Natural killer cell (primary cell): Measurements from ENCODE around the gene NLN. TPM values are rescaled to one million over a fixed set of nuclear protein-coding genes. Genes with fewer than 3 reads are reported as not detected.

Experiments used
- ATAC-seq, 3 donors: fragments of 150-1000 bp in 2 of 3; fragments of 200-7000 bp in 1 of 3; cut with Tn5 transposase; 1 replicate in 1 of 3; 2 replicates in 2 of 3; pipeline ENCODE4 v1.10.0; 2021; ENCODE audit warnings: mild to moderate bottlenecking in 2 of 3, moderate library complexity in 2 of 3
- DNase-seq, 2 donors: peaks; one replicate each; pipeline versions ENCODE4 v3.0.0 to v3.0.0-alpha.2; 2013 to 2021; ENCODE audit warnings: mixed read lengths in 1 of 2
- H3K27ac ChIP-seq: one replicate; pipeline ENCODE4 v1.5.1; 2013; ENCODE audit warnings: mild to moderate bottlenecking, low read length
- H3K27me3 ChIP-seq: one replicate; pipeline ENCODE4 v1.6.1; 2013; ENCODE audit warnings: low read length; ENCODE audit not compliant: control insufficient read depth, insufficient read depth
- H3K36me3 ChIP-seq: one replicate; pipeline ENCODE4 v1.6.1; 2013; ENCODE audit warnings: low read length; ENCODE audit not compliant: control insufficient read depth, insufficient read depth
- H3K4me1 ChIP-seq: one replicate; pipeline ENCODE4 v1.6.1; 2013; ENCODE audit warnings: low read length; ENCODE audit not compliant: control insufficient read depth, insufficient read depth
- H3K4me3 ChIP-seq: one replicate; pipeline ENCODE4 v1.5.1; 2013; ENCODE audit warnings: low read length
- H3K9me3 ChIP-seq: one replicate; pipeline ENCODE4 v1.6.1; 2013; ENCODE audit warnings: low read length; ENCODE audit not compliant: control insufficient read depth, insufficient read depth
- H3K27ac Mint-ChIP-seq, 2 donors: one replicate each; pipeline ENCODE4 v1.8.0; 2022; ENCODE audit warnings: mild to moderate bottlenecking in 2 of 2, mixed read lengths in 2 of 2, moderate library complexity in 1 of 2
- H3K27me3 Mint-ChIP-seq, 2 donors: one replicate each; pipeline ENCODE4 v1.8.0; 2022; ENCODE audit warnings: low read depth in 2 of 2, mixed read lengths in 2 of 2
- H3K36me3 Mint-ChIP-seq: one replicate; pipeline ENCODE4 v1.8.0; 2022; ENCODE audit warnings: mixed read lengths
- H3K4me1 Mint-ChIP-seq, 2 donors: one replicate each; pipeline ENCODE4 v1.8.0; 2022; ENCODE audit warnings: mixed read lengths in 2 of 2
- H3K4me3 Mint-ChIP-seq: one replicate; pipeline ENCODE4 v1.8.0; 2022; ENCODE audit warnings: mild to moderate bottlenecking, moderate library complexity, mixed read lengths
- H3K9me3 Mint-ChIP-seq, 2 donors: one replicate each; pipeline ENCODE4 v1.8.0; 2022; ENCODE audit warnings: mixed read lengths in 2 of 2
- CTCF ChIP-seq: fragments of 200-600 bp; IDR thresholded peaks from one replicate; pipeline ENCODE4 v1.8.0; 2022; ENCODE audit warnings: antibody characterized with exemption
- WGBS: methylation state at CpG from one replicate; pipeline ENCODE4 v1.1.7; 2013; ENCODE audit warnings: missing lambda C conversion rate; ENCODE audit not compliant: insufficient coverage; 5-methylcytosine and 5-hydroxymethylcytosine counted together
- intact Hi-C: fragments of 100-400 bp; cut with micrococcal nuclease; formaldehyde crosslinking; loops from one replicate; pipeline ENCODE4 v1.14.2; 2022
- total RNA-seq, 4 donors: library from RNA; stranded (reverse); fragments of 120-200 nt in 1 of 4; gene quantifications; one replicate each; pipeline versions ENCODE4 v1.2.3 to v1.2.4, GENCODE V29; 2013 to 2022

NLN gene
- total RNA-seq, 3 donors from 2014 or later (not counting 1 experiment from before 2014, with no cell fraction given), result 0.86 to 2.0 (median 1.3) TPM

- TF ChIP-seq CTCF, result no peak
- Histone ChIP-seq H3K27ac (no peak overlapping the region), H3K36me3 (no peaks in the 10 kb centered on the region), H3K4me1 (no peaks in the 10 kb centered on the region), H3K9me3 (no peaks in the 10 kb centered on the region), H3K4me3 (no peak overlapping the region), H3K27me3 (no peaks in the 10 kb centered on the region)
- intact Hi-C loops, result no loop called here
- Mint-ChIP-seq H3K36me3 (no peaks in the 10 kb centered on the region), H3K4me3 (no peak overlapping the region), H3K4me1 (no peaks in the 10 kb centered on the region), H3K27ac (no peak overlapping the region), H3K9me3 (no peaks in the 10 kb centered on the region), H3K27me3 (peaks cover 2 to 11% of the 10 kb centered on the region in 2 donors)
- 96% methylated on average over 5 of the region's 5 CpGs for WGBS
- no peak for ATAC-seq
- no peak for DNase-seq
These were observed 28.0 kb downstream of the NLN start for GRCh38 chr5:65749956-65750355.

GRCh38 chr5:65750938-65751337 is 28.9 kb downstream of the NLN start:
- Mint-ChIP-seq H3K9me3 (no peaks in the 10 kb centered on the region), H3K4me1 (no peaks in the 10 kb centered on the region), H3K4me3 (no peak overlapping the region), H3K27ac (no peak overlapping the region), H3K27me3 (peaks cover 2 to 11% of the 10 kb centered on the region in 2 donors), H3K36me3 (no peaks in the 10 kb centered on the region)
- intact Hi-C loops, result no loop called here
- Histone ChIP-seq H3K27ac (no peak overlapping the region), H3K4me1 (no peaks in the 10 kb centered on the region), H3K36me3 (no peaks in the 10 kb centered on the region), H3K9me3 (no peaks in the 10 kb centered on the region), H3K4me3 (no peak overlapping the region), H3K27me3 (no peaks in the 10 kb centered on the region)
- no peak for ATAC-seq
- WGBS, result 63% methylated on average over 1 of the region's 2 CpGs
- TF ChIP-seq CTCF, result no peak
- no peak for DNase-seq

- Mint-ChIP-seq H3K4me1 (no peaks in the 10 kb centered on the region), H3K27me3 (peaks cover 2 to 11% of the 10 kb centered on the region in 2 donors), H3K36me3 (no peaks in the 10 kb centered on the region), H3K9me3 (no peaks in the 10 kb centered on the region), H3K27ac (no peak overlapping the region), H3K4me3 (no peak overlapping the region)
- no peak for DNase-seq
- no peaks in the 10 kb centered on the region for H3K9me3 ChIP-seq
- H3K36me3 ChIP-seq, result no peaks in the 10 kb centered on the region
- no peak for TF ChIP-seq CTCF
- WGBS, result 87% methylated on average over 7 of the region's 8 CpGs
- no peaks in the 10 kb centered on the region for H3K4me1 ChIP-seq
- intact Hi-C loops, result no loop called here
- no peaks in the 10 kb centered on the region for H3K27me3 ChIP-seq
- no peak overlapping the region for H3K27ac ChIP-seq
- no peak overlapping the region for H3K4me3 ChIP-seq
- ATAC-seq, result no peak
These were observed 31.2 kb downstream of the NLN start for GRCh38 chr5:65753189-65753588.

GRCh38 chr5:65758546-65759144 is 36.6 kb downstream of the NLN start:
- H3K9me3 Mint-ChIP-seq, result no peaks in the 10 kb centered on the region
- DNase-seq (no peak), ATAC-seq (no peak)
- no peaks in the 10 kb centered on the region for H3K27me3 ChIP-seq
- H3K4me3 ChIP-seq, result no peak overlapping the region
- no peaks in the 10 kb centered on the region for H3K36me3 ChIP-seq
- H3K27me3 Mint-ChIP-seq, result peaks cover 0 to 9% of the 10 kb centered on the region in 2 donors
- no peak for TF ChIP-seq CTCF
- H3K4me1 Mint-ChIP-seq, result peaks cover 6% of the 10 kb centered on the region in 2 donors
- H3K27ac ChIP-seq, result no peak overlapping the region
- no peak overlapping the region for H3K27ac Mint-ChIP-seq
- 65% methylated on average over 4 of the region's 4 CpGs for WGBS
- H3K4me1 ChIP-seq, result peaks cover 8% of the 10 kb centered on the region
- intact Hi-C loops, result no loop called here
- no peaks in the 10 kb centered on the region for H3K36me3 Mint-ChIP-seq
- H3K9me3 ChIP-seq, result no peaks in the 10 kb centered on the region
- no peak overlapping the region for H3K4me3 Mint-ChIP-seq
